ENCODE data around the gene TRIM14. TPM values are rescaled to one million over a fixed set of nuclear protein-coding genes. Genes with fewer than 3 reads are reported as not detected.

Gene TRIM14
- total and polyA plus RNA-seq, 2 of the 13 experiments (the other 11 are each of a cell fraction or from before 2014, with no cell fraction given) = 9.2 to 13.0 TPM

GRCh38 chr9:98067184-98067583, 51.8 kb downstream of the TRIM14 start (continued):
- TF ChIP-seq, protein P1, sequence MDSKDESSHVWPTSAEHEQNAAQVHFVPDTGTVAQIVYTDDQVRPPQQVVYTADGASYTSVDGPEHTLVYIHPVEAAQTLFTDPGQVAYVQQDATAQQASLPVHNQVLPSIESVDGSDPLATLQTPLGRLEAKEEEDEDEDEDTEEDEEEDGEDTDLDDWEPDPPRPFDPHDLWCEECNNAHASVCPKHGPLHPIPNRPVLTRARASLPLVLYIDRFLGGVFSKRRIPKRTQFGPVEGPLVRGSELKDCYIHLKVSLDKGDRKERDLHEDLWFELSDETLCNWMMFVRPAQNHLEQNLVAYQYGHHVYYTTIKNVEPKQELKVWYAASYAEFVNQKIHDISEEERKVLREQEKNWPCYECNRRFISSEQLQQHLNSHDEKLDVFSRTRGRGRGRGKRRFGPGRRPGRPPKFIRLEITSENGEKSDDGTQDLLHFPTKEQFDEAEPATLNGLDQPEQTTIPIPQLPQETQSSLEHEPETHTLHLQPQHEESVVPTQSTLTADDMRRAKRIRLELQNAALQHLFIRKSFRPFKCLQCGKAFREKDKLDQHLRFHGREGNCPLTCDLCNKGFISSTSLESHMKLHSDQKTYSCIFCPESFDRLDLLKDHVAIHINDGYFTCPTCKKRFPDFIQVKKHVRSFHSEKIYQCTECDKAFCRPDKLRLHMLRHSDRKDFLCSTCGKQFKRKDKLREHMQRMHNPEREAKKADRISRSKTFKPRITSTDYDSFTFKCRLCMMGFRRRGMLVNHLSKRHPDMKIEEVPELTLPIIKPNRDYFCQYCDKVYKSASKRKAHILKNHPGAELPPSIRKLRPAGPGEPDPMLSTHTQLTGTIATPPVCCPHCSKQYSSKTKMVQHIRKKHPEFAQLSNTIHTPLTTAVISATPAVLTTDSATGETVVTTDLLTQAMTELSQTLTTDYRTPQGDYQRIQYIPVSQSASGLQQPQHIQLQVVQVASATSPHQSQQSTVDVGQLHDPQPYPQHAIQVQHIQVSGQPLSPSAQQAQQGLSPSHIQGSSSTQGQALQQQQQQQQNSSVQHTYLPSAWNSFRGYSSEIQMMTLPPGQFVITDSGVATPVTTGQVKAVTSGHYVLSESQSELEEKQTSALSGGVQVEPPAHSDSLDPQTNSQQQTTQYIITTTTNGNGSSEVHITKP (CRISPR knock-in tag; IDR thresholded peaks at IDR 0.05; ENCODE audit: low read depth) = no peak
- no peak for TF ChIP-seq MEIS2 (CRISPR knock-in tag; IDR thresholded peaks at IDR 0.05)
- no peak for TF ChIP-seq SAFB2 (CRISPR knock-in tag; IDR thresholded peaks at IDR 0.05; ENCODE audit: borderline replicate concordance, low read depth)
- TF ChIP-seq ZMYM2 (CRISPR knock-in tag; IDR thresholded peaks at IDR 0.05) = no peak
- TF ChIP-seq, protein P2, sequence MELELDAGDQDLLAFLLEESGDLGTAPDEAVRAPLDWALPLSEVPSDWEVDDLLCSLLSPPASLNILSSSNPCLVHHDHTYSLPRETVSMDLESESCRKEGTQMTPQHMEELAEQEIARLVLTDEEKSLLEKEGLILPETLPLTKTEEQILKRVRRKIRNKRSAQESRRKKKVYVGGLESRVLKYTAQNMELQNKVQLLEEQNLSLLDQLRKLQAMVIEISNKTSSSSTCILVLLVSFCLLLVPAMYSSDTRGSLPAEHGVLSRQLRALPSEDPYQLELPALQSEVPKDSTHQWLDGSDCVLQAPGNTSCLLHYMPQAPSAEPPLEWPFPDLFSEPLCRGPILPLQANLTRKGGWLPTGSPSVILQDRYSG (CRISPR knock-in tag; IDR thresholded peaks at IDR 0.05) = no peak
- TF ChIP-seq ZNF639 (CRISPR knock-in tag; conservative IDR thresholded peaks at IDR 0.05) = no peak
- no peak for TF ChIP-seq ZNF138 (CRISPR knock-in tag; IDR thresholded peaks at IDR 0.05; ENCODE audit: low read depth)
- TF ChIP-seq NR2F2 (IDR thresholded peaks at IDR 0.05; ENCODE audit: borderline replicate concordance, low read depth) = no peak
- TF ChIP-seq SP1 (IDR thresholded peaks at IDR 0.05) = no peak
- TF ChIP-seq SP1 (CRISPR knock-in tag; IDR thresholded peaks at IDR 0.05) = no peak
- no peak for TF ChIP-seq HMG20B (CRISPR knock-in tag; conservative IDR thresholded peaks at IDR 0.05)

Data from HepG2 (cell line).